ENCODE results near the gene RPS21.

GRCh38 chr20:62354031-62354808 is 32.7 kb upstream of the RPS21 start:
- no peak for TF ChIP-seq CTCF (IDR thresholded peaks at IDR 0.05)
- TF ChIP-seq POLR2AphosphoS5 (IDR thresholded peaks at IDR 0.05), result no peak
- TF ChIP-seq POLR2A (IDR thresholded peaks at IDR 0.05), result no peak
